Measurements from ENCODE around the gene RILPL1.
"Not testable (repeated sequence)": the region's sequence is repeated elsewhere in the genome, so short reads cannot be mapped to it uniquely, and the experiment has no call there.

Gene RILPL1

GRCh38 chr12:123435636-123436016, 97.9 kb downstream of the RILPL1 start:
- in situ Hi-C loops (cut with MboI; ENCODE audit: low sequenced_read_pairs): no loop called here

GRCh38 chr12:123433615-123434014, 99.9 kb downstream of the RILPL1 start:
- in situ Hi-C loops (cut with MboI; ENCODE audit: low sequenced_read_pairs): no loop called here

DNA sequence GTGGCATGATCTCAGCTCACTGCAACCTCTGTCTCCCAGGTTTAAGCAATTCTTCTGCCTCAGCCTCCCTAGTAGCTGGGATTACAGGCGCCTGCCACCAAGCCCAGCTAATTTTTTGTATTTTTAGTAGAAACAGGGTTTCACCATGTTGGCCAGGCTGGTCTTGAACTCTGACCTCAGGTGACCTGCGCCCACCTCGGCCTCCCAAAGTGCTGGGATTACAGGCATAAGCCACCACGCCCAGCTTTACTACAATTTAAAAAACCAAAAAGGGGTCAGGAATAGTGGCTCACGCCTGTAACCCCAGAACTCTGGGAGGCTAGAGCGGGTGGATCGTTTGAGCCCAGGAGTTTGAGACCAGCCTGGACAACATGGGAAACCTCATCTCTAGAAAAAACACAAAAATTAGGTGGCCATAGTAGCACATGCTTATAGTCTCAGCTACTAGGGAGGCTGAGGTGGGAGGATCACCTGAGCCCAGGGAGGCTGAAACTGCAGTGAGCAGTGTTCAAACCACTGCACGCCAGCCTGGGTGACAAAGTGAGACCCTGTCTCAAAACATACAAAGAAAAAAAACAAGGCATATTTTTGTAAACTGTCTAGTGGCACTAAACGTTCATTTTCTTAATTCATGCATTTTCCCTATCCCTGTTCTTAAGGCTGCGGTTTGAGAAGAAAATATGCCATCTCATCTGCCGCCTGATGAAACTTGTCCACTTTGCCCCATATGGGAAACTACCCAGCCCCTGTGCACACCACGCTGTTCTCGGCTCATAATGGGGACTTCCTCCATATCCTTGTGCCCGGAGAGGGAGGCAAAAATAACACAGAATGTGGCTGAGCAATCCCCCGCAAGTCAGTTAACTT, 101.3 kb downstream of the RILPL1 start:
- in situ Hi-C loops (cut with MboI; ENCODE audit: low sequenced_read_pairs): not testable (repeated sequence)

GRCh38 chr12:123429101-123429500, 104.4 kb downstream of the RILPL1 start:
- in situ Hi-C loops (cut with MboI; ENCODE audit: low sequenced_read_pairs): not testable (repeated sequence)

DNA sequence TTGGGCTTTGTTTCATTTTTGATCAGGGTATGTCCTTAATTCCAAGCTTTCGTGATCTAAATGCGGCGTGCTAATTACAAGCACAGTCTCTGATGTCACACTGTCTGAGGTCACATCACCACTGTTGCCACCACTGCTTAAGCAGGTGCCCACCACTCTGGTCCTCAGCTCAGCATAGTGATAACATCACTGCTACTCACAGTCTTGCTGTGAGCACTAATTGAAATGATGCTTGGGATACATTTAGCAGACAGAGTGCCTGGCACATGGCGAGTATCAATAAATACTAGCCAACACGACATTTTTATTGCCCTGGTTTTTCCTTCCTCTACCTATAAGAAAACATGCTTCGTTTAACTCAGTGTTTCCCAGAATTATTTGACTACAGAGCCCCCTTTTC, 104.9 kb downstream of the RILPL1 start:
- in situ Hi-C loops (cut with MboI; ENCODE audit: low sequenced_read_pairs): no loop called here

DNA sequence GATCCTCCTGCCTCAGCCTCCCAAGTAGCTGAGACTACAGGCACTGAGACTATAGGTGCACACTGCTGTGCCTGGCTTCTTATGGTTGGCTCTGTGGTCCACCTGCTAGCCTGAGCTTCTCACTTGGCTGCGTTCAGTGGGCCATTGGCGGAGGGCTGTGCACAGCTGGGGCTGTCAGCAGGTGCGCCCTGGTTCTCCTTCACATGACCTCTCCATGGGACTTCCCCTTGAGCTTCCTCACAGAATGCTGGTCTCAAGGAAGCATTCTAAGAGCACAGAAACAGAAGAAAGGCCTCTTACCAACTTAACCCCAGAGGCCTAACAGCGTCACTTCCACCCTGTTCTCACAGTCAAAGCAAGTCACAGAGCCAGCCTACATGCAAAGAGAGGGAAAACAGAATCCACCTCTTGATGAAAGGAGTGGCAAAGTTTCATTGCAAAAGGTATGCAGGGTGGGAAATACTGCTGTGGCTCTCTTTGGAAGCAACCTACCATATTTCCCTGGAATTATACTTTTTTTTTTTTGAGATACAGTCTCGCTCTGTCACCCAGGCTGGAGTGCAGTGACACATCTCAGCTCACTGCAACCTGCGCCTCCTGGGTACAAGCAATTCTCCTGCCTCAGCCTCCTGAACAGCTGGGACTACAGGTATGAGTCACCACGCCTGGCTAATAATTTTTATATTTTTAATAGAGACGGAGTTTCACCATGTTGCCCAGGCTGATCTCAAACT, 106.3 kb downstream of the RILPL1 start:
- in situ Hi-C loops (cut with MboI; ENCODE audit: low sequenced_read_pairs): no loop called here

- in situ Hi-C loops (cut with MboI; ENCODE audit: low sequenced_read_pairs): no loop called here
Measured at GRCh38 chr12:123421314-123421713, 112.2 kb downstream of the RILPL1 start.
